ENCODE data around the gene FANK1. TPM values are rescaled to one million over a fixed set of nuclear protein-coding genes. Genes with fewer than 3 reads are reported as not detected.
A peak's percentile ranks its signal among the peaks of the same experiment; 100 is the strongest.
"Not testable (repeated sequence)": the region's sequence is repeated elsewhere in the genome, so short reads cannot be mapped to it uniquely, and the experiment has no call there.

The FANK1 gene
- polyA plus RNA-seq, 3 donors = 7.8 to 13.4 (median 9.6) TPM

DNA sequence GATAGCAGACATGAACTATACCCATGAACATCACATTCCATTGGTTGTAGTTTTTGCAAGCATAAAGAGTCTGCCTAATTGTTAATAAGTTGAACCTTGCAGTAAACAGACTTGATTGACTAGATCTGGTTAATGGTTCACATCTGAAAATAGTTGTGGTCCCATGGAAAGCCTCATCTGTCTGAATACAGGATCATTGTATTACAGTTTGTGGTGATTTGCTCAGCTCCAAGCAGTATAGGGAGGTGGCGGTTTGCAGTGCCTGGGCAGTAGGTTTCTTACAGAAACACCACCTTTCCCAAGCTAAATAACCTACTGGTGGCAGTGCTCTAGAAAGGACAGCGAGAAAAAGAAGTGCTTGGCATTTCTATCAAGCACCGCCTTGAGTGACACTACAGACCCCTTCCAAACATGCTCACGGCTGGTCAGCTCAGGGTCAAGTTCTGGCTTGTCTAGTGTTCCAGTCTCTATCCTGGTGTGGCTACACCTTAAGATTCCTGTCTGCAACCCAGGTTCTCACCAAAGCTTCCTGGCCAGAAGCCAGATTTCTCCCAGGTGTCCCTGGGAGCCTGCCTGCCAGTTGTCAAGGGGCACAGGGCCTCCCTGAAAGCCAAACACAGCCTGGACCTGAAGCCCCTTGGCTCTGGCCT lies 119.9 kb downstream of the FANK1 start:
- DNase-seq (ENCODE audit: low read depth in 3 of 3, low spot score in 2 of 3) = no peak

- DNase-seq (ENCODE audit: low read depth in 3 of 3, low spot score in 2 of 3) = no peak
Measured at GRCh38 chr10:126016882-126017281, 120.5 kb downstream of the FANK1 start.

- DNase-seq (ENCODE audit: low read depth in 3 of 3, low spot score in 2 of 3) = no peak
Measured at GRCh38 chr10:126017961-126018560, 121.7 kb downstream of the FANK1 start.

GRCh38 chr10:126021833-126022500 lies 125.6 kb downstream of the FANK1 start:
- DNase-seq (ENCODE audit: low read depth in 3 of 3, low spot score in 2 of 3) = no peak

GRCh38 chr10:126022841-126023240 lies 126.5 kb downstream of the FANK1 start:
- DNase-seq (ENCODE audit: low read depth in 3 of 3, low spot score in 2 of 3) = no peak

GRCh38 chr10:126027692-126028091 lies 131.3 kb downstream of the FANK1 start:
- DNase-seq (ENCODE audit: low read depth in 3 of 3, low spot score in 2 of 3) = no peak

- no peak for DNase-seq (ENCODE audit: low read depth in 3 of 3, low spot score in 2 of 3)
Measured at GRCh38 chr10:126029999-126030398, 133.6 kb downstream of the FANK1 start.

GRCh38 chr10:126034586-126034985 lies 138.2 kb downstream of the FANK1 start:
- no peak for DNase-seq (ENCODE audit: low read depth in 3 of 3, low spot score in 2 of 3)

GRCh38 chr10:126036515-126036914 lies 140.2 kb downstream of the FANK1 start:
- DNase-seq (ENCODE audit: low read depth in 3 of 3, low spot score in 2 of 3) = no peak

DNA sequence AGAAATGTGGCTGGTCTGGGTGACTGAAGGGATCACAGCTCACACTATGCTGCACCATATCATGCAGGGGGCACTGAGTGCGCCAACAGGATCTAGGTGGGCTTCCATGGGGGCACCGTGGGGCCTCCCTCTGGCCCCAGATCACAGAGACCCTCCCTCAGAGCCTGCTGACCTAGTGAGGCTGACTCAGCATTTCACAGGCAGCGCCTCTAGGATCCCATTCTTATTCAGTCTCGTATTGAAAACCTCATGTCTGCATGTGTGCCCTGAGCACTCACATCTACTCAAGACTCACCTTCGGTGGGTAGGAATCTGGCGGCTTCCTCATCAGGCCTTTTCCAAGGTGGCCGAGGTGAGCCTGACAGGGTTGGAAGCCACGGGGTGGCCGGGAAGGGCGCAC lies 141.6 kb downstream of the FANK1 start:
- DNase-seq (ENCODE audit: low read depth in 3 of 3, low spot score in 2 of 3) = no peak

DNA sequence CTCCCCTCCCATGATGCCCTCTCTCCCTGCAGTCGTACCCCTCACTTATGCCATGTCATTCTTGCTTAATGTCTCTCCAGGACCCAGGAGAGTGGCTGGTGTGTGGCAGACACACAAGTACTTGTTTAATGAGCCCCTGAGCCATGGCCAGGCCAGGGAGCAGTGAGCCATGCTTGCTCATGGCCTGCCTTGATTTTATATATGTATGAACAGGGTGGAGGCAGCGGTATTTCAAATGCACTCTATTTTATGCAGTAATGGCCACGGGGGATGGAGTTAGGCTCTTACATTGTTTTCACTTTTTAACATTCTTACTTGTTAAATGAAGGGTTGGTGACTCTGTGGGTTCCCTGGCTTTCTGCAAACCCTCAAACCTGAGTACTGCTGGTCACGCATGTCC lies 144.8 kb downstream of the FANK1 start:
- no peak for DNase-seq (ENCODE audit: low read depth in 3 of 3, low spot score in 2 of 3)

GRCh38 chr10:126041804-126042231 lies 145.5 kb downstream of the FANK1 start:
- DNase-seq (ENCODE audit: low read depth in 3 of 3, low spot score in 2 of 3) = peak; percentile 76 to 90 (median 80)

- no peak for DNase-seq (ENCODE audit: low read depth in 3 of 3, low spot score in 2 of 3)
Measured at GRCh38 chr10:126042354-126042753, 146.0 kb downstream of the FANK1 start.

DNA sequence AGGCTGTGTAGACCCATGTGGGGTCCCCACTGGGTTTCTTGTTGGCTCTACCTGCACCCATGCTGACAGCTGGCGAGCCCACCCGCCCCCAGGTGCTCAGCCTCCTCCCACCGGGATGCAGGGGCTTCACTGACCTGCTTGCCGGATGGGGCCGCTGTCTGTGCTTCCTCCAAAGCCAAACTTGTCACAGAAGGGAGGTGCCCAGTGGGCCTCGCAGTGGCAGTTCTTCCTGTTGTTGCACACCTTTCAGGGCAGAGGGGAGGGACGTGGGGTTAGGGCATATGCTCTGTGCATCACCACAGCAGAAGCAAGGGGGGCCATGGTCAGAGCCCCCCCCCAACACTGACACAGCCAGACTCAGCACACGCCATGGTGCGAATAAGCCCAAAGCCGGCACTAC lies 146.5 kb downstream of the FANK1 start:
- DNase-seq (ENCODE audit: low read depth in 3 of 3, low spot score in 2 of 3) = no peak

GRCh38 chr10:126043389-126043788 lies 147.0 kb downstream of the FANK1 start:
- DNase-seq (ENCODE audit: low read depth in 3 of 3, low spot score in 2 of 3) = no peak

DNA sequence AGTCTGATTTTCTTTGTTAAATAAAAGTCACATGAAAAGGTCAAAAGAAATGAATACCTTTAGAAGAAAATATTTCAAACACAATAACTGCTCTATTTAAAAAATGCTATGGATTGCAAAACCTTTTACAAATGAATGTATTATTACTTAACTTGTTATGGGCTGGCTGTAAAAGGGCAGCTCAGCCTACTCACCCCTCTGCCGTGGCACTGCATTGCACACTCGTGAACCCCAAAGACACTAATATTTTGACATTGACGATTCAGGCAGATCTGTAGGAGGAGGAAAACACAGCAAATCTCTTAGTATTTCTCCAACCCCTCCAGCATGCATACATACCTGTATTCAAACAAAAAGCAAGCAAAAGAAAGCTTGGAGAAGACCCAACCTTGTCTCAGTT lies 149.5 kb downstream of the FANK1 start:
- no peak for DNase-seq (ENCODE audit: low read depth in 3 of 3, low spot score in 2 of 3)

GRCh38 chr10:126046831-126047230 lies 150.5 kb downstream of the FANK1 start:
- DNase-seq (ENCODE audit: low read depth in 3 of 3, low spot score in 2 of 3) = no peak

DNA sequence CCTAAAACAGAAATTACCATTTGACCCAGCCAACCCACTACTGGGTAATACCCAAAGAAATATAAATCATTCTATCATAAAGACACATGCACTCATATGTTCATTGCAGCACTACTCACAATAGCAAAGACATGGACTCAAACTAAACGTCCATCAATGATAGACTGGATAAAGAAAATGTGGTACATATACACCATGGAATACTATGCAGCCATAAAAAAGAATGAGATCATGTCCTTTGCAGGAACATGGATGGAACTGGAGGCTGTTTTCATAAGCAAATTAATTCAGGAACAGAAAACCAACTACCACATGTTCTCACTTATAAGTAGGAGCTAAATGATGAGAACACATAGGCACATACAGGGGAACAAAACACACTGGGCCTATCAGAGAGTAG lies 151.4 kb downstream of the FANK1 start:
- not testable (repeated sequence) for DNase-seq (ENCODE audit: low read depth in 3 of 3, low spot score in 2 of 3)

- no peak for DNase-seq (ENCODE audit: low read depth in 3 of 3, low spot score in 2 of 3)
Measured at GRCh38 chr10:126049759-126050700, 153.7 kb downstream of the FANK1 start.

DNA sequence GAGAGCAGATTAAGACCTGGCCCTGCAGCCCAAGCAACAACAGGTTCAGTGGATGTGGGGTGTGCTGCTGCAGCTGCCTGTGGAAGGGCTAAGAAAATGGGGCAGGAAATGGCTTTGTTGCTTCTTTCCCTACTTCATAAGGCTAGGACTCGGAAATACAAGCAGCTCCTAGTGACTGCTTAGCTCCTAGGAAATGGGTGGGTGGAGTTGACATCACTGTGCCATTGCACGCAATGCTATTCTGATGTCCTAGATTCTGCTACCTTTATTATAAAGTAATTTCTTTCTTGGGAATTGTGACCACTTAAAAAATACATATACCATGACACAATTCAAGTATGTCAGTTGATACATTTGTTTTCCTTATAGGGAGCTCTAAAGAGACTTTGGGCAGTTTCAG lies 155.8 kb downstream of the FANK1 start:
- no peak for DNase-seq (ENCODE audit: low read depth in 3 of 3, low spot score in 2 of 3)

GRCh38 chr10:126054191-126054590 lies 157.8 kb downstream of the FANK1 start:
- no peak for DNase-seq (ENCODE audit: low read depth in 3 of 3, low spot score in 2 of 3)
